Pancreas (tissue), 10 donors: ENCODE data around the gene MARCKS. TPM values are rescaled to one million over a fixed set of nuclear protein-coding genes. Genes with fewer than 3 reads are reported as not detected.
A peak's percentile ranks its signal among the peaks of the same experiment; 100 is the strongest.

Experiments used
- ATAC-seq, 4 donors: fragments of 200-7000 bp; cut with Tn5 transposase; one replicate each; pipeline versions ENCODE4 v1.8.0 to v1.9.1; 2020; ENCODE audit warnings: mild to moderate bottlenecking in 4 of 4, moderate library complexity in 4 of 4
- DNase-seq, 6 donors: peaks; one replicate each; pipeline ENCODE4 v3.0.0-alpha.2; 2020
- FAIRE-seq: peaks from 2 replicates; lab custom pipeline; 2012; peaks lifted over from hg19 to GRCh38; lab: Jason Lieb, UNC
- H3K27ac ChIP-seq, 4 donors: fragments of 200-600 bp; sonication (generic); 1 replicate in 3 of 4; 2 replicates in 1 of 4; pipeline versions ENCODE4 v1.5.0 to v1.8.0; 2020
- H3K27me3 ChIP-seq, 4 donors: fragments of 200-600 bp; one replicate each; pipeline ENCODE4 v1.8.0; 2021
- H3K36me3 ChIP-seq, 3 donors: fragments of 200-600 bp; sonication (generic) in 1 of 3; one replicate each; pipeline versions ENCODE4 v1.5.0 to v1.8.0; 2020 to 2021
- H3K4me1 ChIP-seq, 3 donors: fragments of 200-600 bp; one replicate each; pipeline ENCODE4 v1.8.0; 2021
- H3K4me3 ChIP-seq, 4 donors: fragments of 200-600 bp; sonication (generic) in 2 of 4; one replicate each; pipeline versions ENCODE4 v1.5.0 to v1.8.0; 2020 to 2021
- H3K9me3 ChIP-seq, 4 donors: fragments of 200-600 bp; one replicate each; pipeline ENCODE4 v1.8.0; 2021
- CTCF ChIP-seq, 4 donors: fragments of 200-600 bp; sonication (generic) in 3 of 4; IDR thresholded peaks; one replicate each; pipeline versions ENCODE4 v1.5.0 to v1.8.0; 2021; ENCODE audit warnings: antibody characterized with exemption in 4 of 4
- WGBS, 2 donors: extraction: QIAGEN DNeasy Blood & Tissue Kit; methylation state at CpG; one replicate each; pipeline ENCODE4 v1.1.7; 2013; 5-methylcytosine and 5-hydroxymethylcytosine counted together
- intact Hi-C, 3 donors: fragments of 100-400 bp; cut with DNase I; formaldehyde crosslinking; loops; one replicate each; pipeline versions ENCODE4 v1.11.1 to v1.14.2; 2022
- polyA plus RNA-seq, 2 donors: library from polyadenylated mRNA; stranded (reverse); fragments of 200-250 nt; gene quantifications; one replicate each; pipeline ENCODE4 v1.2.3, GENCODE V29; 2013
- total RNA-seq, 6 donors: library from RNA; stranded (reverse); fragmentation: NEBNext Ultra II Directional in 4 of 6; extraction: Animal tissue kit (Norgen Biotek cat#: 25700) in 4 of 6; gene quantifications; one replicate each; pipeline versions ENCODE4 v1.2.1 to v1.2.4, GENCODE V29; 2021 to 2023
- donor health status: healthy with polysubstance abuse.
- donor health status: DM: no; HTN: no; CAD: no; lungs with moderate emphysema.
- donor health status: DM: no; HTN: no; CAD: no.
- donor health status: control.
- donor health status: control.
- donor health status: Bipolar disorder and iron deficiency.
- donor health status: DM: yes; HTN: yes; CAD: no.
- donor health status: DM: no; HTN: no; CAD: no.
- donor health status: DM: no; HTN: no; CAD: no.
- donor health status: DM: yes; HTN: yes; CAD: no.

The MARCKS gene
- total and polyA plus RNA-seq, 8 donors, result 14.0 to 118 (median 51.8) TPM

- no peak for FAIRE-seq
- no peak overlapping the region for H3K4me3 ChIP-seq
- no peak for DNase-seq
- H3K36me3 ChIP-seq, result no peaks in the 10 kb centered on the region
- peaks cover 0 to 5% (median 0%) of the 10 kb centered on the region in 3 donors for H3K4me1 ChIP-seq
- H3K27ac ChIP-seq, result no peak overlapping the region
- 93 to 100% methylated on average over 2 of the region's 2 CpGs for WGBS, 2 donors
- intact Hi-C loops, result no loop called here
- no peak for ATAC-seq
- H3K27me3 ChIP-seq, result no peaks in the 10 kb centered on the region
- H3K9me3 ChIP-seq, result no peaks in the 10 kb centered on the region
- no peak for TF ChIP-seq CTCF (IDR thresholded peaks at IDR 0.05)
Measured at GRCh38 chr6:113870917-113871316, 13.8 kb downstream of the MARCKS start.

GRCh38 chr6:113871975-113872374 lies 14.8 kb downstream of the MARCKS start:
- H3K27ac ChIP-seq, result no peak overlapping the region
- no peaks in the 10 kb centered on the region for H3K27me3 ChIP-seq
- H3K4me3 ChIP-seq, result no peak overlapping the region
- H3K36me3 ChIP-seq, result no peaks in the 10 kb centered on the region
- H3K4me1 ChIP-seq, result peaks cover 0 to 5% (median 0%) of the 10 kb centered on the region in 3 donors
- intact Hi-C loops, result no loop called here
- 76 to 86% methylated on average over 3 of the region's 3 CpGs for WGBS, 2 donors
- no peak for ATAC-seq
- DNase-seq, result no peak
- H3K9me3 ChIP-seq, result no peaks in the 10 kb centered on the region
- no peak for FAIRE-seq
- no peak for TF ChIP-seq CTCF (IDR thresholded peaks at IDR 0.05)

- intact Hi-C loops, result no loop called here
Measured at GRCh38 chr6:113873043-113873667, 16.0 kb downstream of the MARCKS start.

GRCh38 chr6:113875470-113875869 lies 18.3 kb downstream of the MARCKS start:
- H3K9me3 ChIP-seq, result no peaks in the 10 kb centered on the region
- FAIRE-seq, result no peak
- H3K36me3 ChIP-seq, result no peaks in the 10 kb centered on the region
- ATAC-seq, result no peak
- H3K4me3 ChIP-seq, result no peak overlapping the region
- 72 to 85% methylated on average over 2 of the region's 2 CpGs for WGBS, 2 donors
- H3K27me3 ChIP-seq, result no peaks in the 10 kb centered on the region
- intact Hi-C loops, result no loop called here
- H3K4me1 ChIP-seq, result peaks cover 0 to 12% (median 4%) of the 10 kb centered on the region in 3 donors
- TF ChIP-seq CTCF (IDR thresholded peaks at IDR 0.05), result no peak
- no peak overlapping the region for H3K27ac ChIP-seq
- no peak for DNase-seq

More at GRCh38 chr6:113873043-113873667, 16.0 kb downstream of the MARCKS start:
- H3K4me1 ChIP-seq, result peaks cover 0 to 5% (median 0%) of the 10 kb centered on the region in 3 donors
- H3K9me3 ChIP-seq, result no peaks in the 10 kb centered on the region
- TF ChIP-seq CTCF (IDR thresholded peaks at IDR 0.05), result no peak
- FAIRE-seq (no peak), ATAC-seq (peak; percentile 82 to 96 (median 93)), DNase-seq (peak in 5 of 6 donors; percentile 47 to 60 (median 53))
- 27 to 33% methylated on average over 8 of the region's 8 CpGs for WGBS, 2 donors
- peak overlapping the region in 2 of 4 donors; percentile 27 to 35 for H3K4me3 ChIP-seq
- H3K27me3 ChIP-seq, result no peaks in the 10 kb centered on the region
- H3K36me3 ChIP-seq, result no peaks in the 10 kb centered on the region
- peak overlapping the region in 2 of 4 donors; percentile 4 to 17 for H3K27ac ChIP-seq

- intact Hi-C loops, result no loop called here
- H3K27ac ChIP-seq, result no peak overlapping the region
- peaks cover 0 to 12% (median 4%) of the 10 kb centered on the region in 3 donors for H3K4me1 ChIP-seq
- WGBS, 2 donors, result 67 to 83% methylated on average over 1 of the region's 1 CpG
- H3K36me3 ChIP-seq, result no peaks in the 10 kb centered on the region
- no peak for ATAC-seq
- no peak for DNase-seq
- FAIRE-seq, result no peak
- H3K4me3 ChIP-seq, result no peak overlapping the region
- no peaks in the 10 kb centered on the region for H3K9me3 ChIP-seq
- TF ChIP-seq CTCF (IDR thresholded peaks at IDR 0.05), result no peak
- no peaks in the 10 kb centered on the region for H3K27me3 ChIP-seq
Measured at GRCh38 chr6:113876695-113877094, 19.6 kb downstream of the MARCKS start.
